B cell (primary cell): ENCODE results near the gene ZDHHC14. TPM values are rescaled to one million over a fixed set of nuclear protein-coding genes. Genes with fewer than 3 reads are reported as not detected.

ENCODE experiments used
- ATAC-seq: fragments of 200-7000 bp; cut with Tn5 transposase; one replicate; pipeline ENCODE4 v1.10.0; 2021; ENCODE audit warnings: low read depth, mild to moderate bottlenecking, moderate number of reproducible peaks, moderate library complexity
- CTCF ChIA-PET: fragments of 350-600 bp; sonication (Branson Sonifier 250); formaldehyde crosslinking; loops from one replicate; lab custom pipeline; 2021; ENCODE audit warnings: antibody characterized with exemption, inconsistent platforms; lab: Charles Lee
- POLR2A ChIA-PET: fragments of 350-600 bp; sonication (Branson Sonifier 250); formaldehyde crosslinking; loops from one replicate; lab custom pipeline; 2021; ENCODE audit warnings: antibody characterized with exemption; lab: Charles Lee
- DNase-seq: peaks from one replicate; pipeline ENCODE4 v3.0.0; 2013
- H2AFZ ChIP-seq: 2 replicates; pipeline ENCODE4 v1.6.1; 2012; ENCODE audit warnings: mild to moderate bottlenecking, low read depth, low read length; ENCODE audit not compliant: insufficient read depth, poor library complexity, severe bottlenecking
- H3K27ac ChIP-seq, 2 donors: 1 replicate in 1 of 2; 2 replicates in 1 of 2; pipeline ENCODE4 v1.5.1; 2012 to 2013; ENCODE audit warnings: low read length in 2 of 2, mild to moderate bottlenecking in 2 of 2, moderate library complexity in 1 of 2
- H3K27me3 ChIP-seq, 4 experiments: fragments of 200-600 bp in 1 of 4; sonication (generic) in 1 of 4; replicated peaks in 1 of 4; 1 replicate in 2 of 4; 2 replicates in 2 of 4; pipeline versions ENCODE4 v1.6.1 to v1.7.0; 2013 to 2016; ENCODE audit warnings: low read length in 3 of 4, mild to moderate bottlenecking in 2 of 4, mixed read lengths in 1 of 4, moderate library complexity in 1 of 4; ENCODE audit not compliant: insufficient read depth in 4 of 4, control insufficient read depth in 3 of 4; ENCODE audit errors: control extremely low read depth in 1 of 4
- H3K36me3 ChIP-seq, 2 experiments: replicated peaks in 1 of 2; 1 replicate in 1 of 2; 2 replicates in 1 of 2; pipeline versions ENCODE4 v1.6.1 to v1.7.1; 2013; ENCODE audit warnings: low read length in 1 of 2; ENCODE audit not compliant: insufficient read depth in 2 of 2, control insufficient read depth in 1 of 2; ENCODE audit errors: control extremely low read depth in 1 of 2, extremely low read depth in 1 of 2
- H3K4me1 ChIP-seq, 2 donors: fragments of 200-600 bp in 1 of 2; sonication (generic) in 1 of 2; 1 replicate in 1 of 2; 2 replicates in 1 of 2; pipeline versions ENCODE4 v1.5.1 to v1.6.1; 2013 to 2017; ENCODE audit warnings: low read length in 2 of 2; ENCODE audit not compliant: control insufficient read depth in 2 of 2, insufficient read depth in 2 of 2
- H3K4me2 ChIP-seq: replicated peaks from 2 replicates; pipeline ENCODE3; 2012; ENCODE audit warnings: mild to moderate bottlenecking, low read depth, low read length; ENCODE audit not compliant: poor library complexity, severe bottlenecking
- H3K4me3 ChIP-seq, 5 experiments: fragments of 200-600 bp in 1 of 5; sonication (generic) in 1 of 5; 1 replicate in 3 of 5; 2 replicates in 2 of 5; pipeline versions ENCODE4 v1.5.1 to v1.7.0; 2011 to 2016; ENCODE audit warnings: low read length in 4 of 5, mild to moderate bottlenecking in 4 of 5, low read depth in 2 of 5, control low read depth in 1 of 5, moderate library complexity in 1 of 5; ENCODE audit not compliant: insufficient read depth in 1 of 5; ENCODE audit errors: control extremely low read depth in 1 of 5, extremely low read depth in 1 of 5
- H3K79me2 ChIP-seq: fragments of 200-600 bp; sonication (generic); one replicate; pipeline ENCODE4 v1.6.0; 2016; ENCODE audit warnings: low read length; ENCODE audit not compliant: control insufficient read depth, insufficient read depth
- H3K9ac ChIP-seq: fragments of 200-600 bp; sonication (generic); 2 replicates; pipeline ENCODE4 v1.6.1; 2017; ENCODE audit warnings: mild to moderate bottlenecking, low read length, moderate library complexity
- H3K9me3 ChIP-seq, 3 donors: one replicate each; pipeline versions ENCODE4 v1.6.1 to v1.7.1; 2013; ENCODE audit warnings: low read length in 2 of 3; ENCODE audit not compliant: control insufficient read depth in 2 of 3, insufficient read depth in 1 of 3; ENCODE audit errors: control extremely low read depth in 1 of 3
- H4K20me1 ChIP-seq: 2 replicates; pipeline ENCODE4 v1.6.0; 2012; ENCODE audit warnings: mild to moderate bottlenecking, low read length; ENCODE audit not compliant: insufficient read depth, control insufficient read depth, poor library complexity, severe bottlenecking
- H3K27ac Mint-ChIP-seq: one replicate; pipeline ENCODE4 v1.8.0; 2021; ENCODE audit warnings: mixed read lengths
- H3K27me3 Mint-ChIP-seq: one replicate; pipeline ENCODE4 v1.8.0; 2021; ENCODE audit warnings: mixed read lengths
- H3K4me1 Mint-ChIP-seq: one replicate; pipeline ENCODE4 v1.8.0; 2021; ENCODE audit warnings: mixed read lengths
- H3K4me3 Mint-ChIP-seq: one replicate; pipeline ENCODE4 v1.8.0; 2021; ENCODE audit warnings: mixed read lengths
- H3K9me3 Mint-ChIP-seq: one replicate; pipeline ENCODE4 v1.8.0; 2022; ENCODE audit warnings: mixed read lengths; ENCODE audit not compliant: insufficient read depth
- EZH2 ChIP-seq: IDR thresholded peaks from 2 replicates; pipeline ENCODE4 v1.6.1; 2012; ENCODE audit warnings: borderline replicate concordance, low read depth, mild to moderate bottlenecking, moderate library complexity, low read length; ENCODE audit not compliant: insufficient read depth, poor library complexity, severe bottlenecking
- WGBS: methylation state at CpG from one replicate; pipeline ENCODE4 v1.1.5; 2013; ENCODE audit warnings: missing lambda C conversion rate; ENCODE audit not compliant: insufficient coverage; 5-methylcytosine and 5-hydroxymethylcytosine counted together
- intact Hi-C: fragments of 100-400 bp; cut with micrococcal nuclease; formaldehyde crosslinking; loops from one replicate; pipeline ENCODE4 v1.10.0; 2022
- polyA plus RNA-seq: library from polyadenylated mRNA; depleted of rRNA; stranded (reverse); fragments of >200 nt; gene quantifications from 2 replicates; pipeline ENCODE4 v1.2.3, GENCODE V29; 2012
- total RNA-seq, 2 donors: library from RNA; stranded (reverse); fragments of 120-200 nt in 1 of 2; gene quantifications; 1 replicate in 1 of 2; 2 replicates in 1 of 2; pipeline versions ENCODE4 v1.2.3 to v1.2.4, GENCODE V29; 2013 to 2022
- TF ChIP-seq, protein P1 (sequence below): fragments of 200-600 bp; IDR thresholded peaks from one replicate; pipeline ENCODE4 v1.8.0; 2022; ENCODE audit warnings: antibody characterized with exemption, mild to moderate bottlenecking

ZDHHC14 gene
- total and polyA plus RNA-seq, 2 donors (not counting 1 experiment from before 2014, with no cell fraction given), result 8.8 to 50.4 TPM

DNA sequence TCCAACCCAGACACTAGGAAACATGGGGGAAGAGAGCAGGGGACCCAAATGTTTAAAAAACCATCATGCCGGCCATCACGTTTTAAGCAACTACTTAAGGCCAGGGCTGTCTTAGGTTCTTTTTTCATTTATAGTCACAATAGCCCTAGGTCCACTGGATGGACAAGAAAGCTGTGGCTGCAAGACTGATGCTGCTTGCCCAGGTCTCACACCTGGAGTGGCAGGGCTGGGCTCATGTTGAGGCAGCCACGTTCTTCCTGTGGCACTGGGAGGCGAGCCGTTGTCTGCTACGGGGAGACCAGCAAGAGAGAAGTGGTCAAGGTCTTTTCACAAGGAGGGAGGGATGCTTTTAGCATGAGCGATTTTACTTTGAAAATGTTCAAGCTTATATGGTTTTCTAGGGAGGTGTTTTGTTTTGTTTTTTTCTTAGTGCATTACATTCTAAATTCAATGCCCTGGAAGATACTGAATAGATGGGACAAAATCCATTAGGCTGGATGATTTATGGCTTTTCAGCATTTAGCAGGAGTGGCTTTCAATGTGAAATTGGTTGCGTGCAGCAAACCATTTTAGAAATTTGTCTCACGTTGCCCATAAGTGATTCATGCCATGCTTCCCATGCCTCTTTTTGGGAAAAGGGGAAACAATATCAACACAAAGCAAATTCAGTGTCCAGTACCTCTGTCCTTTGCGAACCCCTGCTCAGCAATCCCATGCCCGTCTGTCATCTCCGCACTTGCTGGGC, 335.4 kb downstream of the ZDHHC14 start:
- ATAC-seq (no peak), DNase-seq (no peak)
- Histone ChIP-seq H3K36me3 (no peaks in the 10 kb centered on the region), H4K20me1 (no peaks in the 10 kb centered on the region), H3K4me1 (no peaks in the 10 kb centered on the region), H2AFZ (no peak overlapping the region), H3K4me2 (no peak overlapping the region), H3K27me3 (peaks cover 0 to 14% (median 0%) of the 10 kb centered on the region in 4 experiments), H3K27ac (no peak overlapping the region), H3K9me3 (no peaks in the 10 kb centered on the region), H3K79me2 (no peaks in the 10 kb centered on the region), H3K4me3 (no peak overlapping the region), H3K9ac (no peak overlapping the region)
- ChIA-PET CTCF (no interaction called here), POLR2A (no interaction called here)
- Mint-ChIP-seq H3K9me3 (no peaks in the 10 kb centered on the region), H3K27ac (no peak overlapping the region), H3K27me3 (peaks cover 19% of the 10 kb centered on the region), H3K4me3 (no peak overlapping the region), H3K4me1 (no peaks in the 10 kb centered on the region)
- TF ChIP-seq, protein P1, sequence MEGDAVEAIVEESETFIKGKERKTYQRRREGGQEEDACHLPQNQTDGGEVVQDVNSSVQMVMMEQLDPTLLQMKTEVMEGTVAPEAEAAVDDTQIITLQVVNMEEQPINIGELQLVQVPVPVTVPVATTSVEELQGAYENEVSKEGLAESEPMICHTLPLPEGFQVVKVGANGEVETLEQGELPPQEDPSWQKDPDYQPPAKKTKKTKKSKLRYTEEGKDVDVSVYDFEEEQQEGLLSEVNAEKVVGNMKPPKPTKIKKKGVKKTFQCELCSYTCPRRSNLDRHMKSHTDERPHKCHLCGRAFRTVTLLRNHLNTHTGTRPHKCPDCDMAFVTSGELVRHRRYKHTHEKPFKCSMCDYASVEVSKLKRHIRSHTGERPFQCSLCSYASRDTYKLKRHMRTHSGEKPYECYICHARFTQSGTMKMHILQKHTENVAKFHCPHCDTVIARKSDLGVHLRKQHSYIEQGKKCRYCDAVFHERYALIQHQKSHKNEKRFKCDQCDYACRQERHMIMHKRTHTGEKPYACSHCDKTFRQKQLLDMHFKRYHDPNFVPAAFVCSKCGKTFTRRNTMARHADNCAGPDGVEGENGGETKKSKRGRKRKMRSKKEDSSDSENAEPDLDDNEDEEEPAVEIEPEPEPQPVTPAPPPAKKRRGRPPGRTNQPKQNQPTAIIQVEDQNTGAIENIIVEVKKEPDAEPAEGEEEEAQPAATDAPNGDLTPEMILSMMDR, result no peak
- no peak for TF ChIP-seq EZH2
- intact Hi-C loops, result no loop called here
- WGBS, result 75% methylated on average over 8 of the region's 12 CpGs

- Histone ChIP-seq H3K27ac (no peak overlapping the region), H3K27me3 (peaks cover 0 to 14% (median 0%) of the 10 kb centered on the region in 4 experiments), H4K20me1 (no peaks in the 10 kb centered on the region), H2AFZ (no peak overlapping the region), H3K9ac (no peak overlapping the region), H3K36me3 (no peaks in the 10 kb centered on the region), H3K4me3 (no peak overlapping the region), H3K9me3 (no peaks in the 10 kb centered on the region), H3K79me2 (no peaks in the 10 kb centered on the region), H3K4me1 (no peaks in the 10 kb centered on the region), H3K4me2 (no peak overlapping the region)
- H3K9me3 Mint-ChIP-seq, result no peaks in the 10 kb centered on the region
- no peak overlapping the region for H3K4me3 Mint-ChIP-seq
- intact Hi-C loops, result no loop called here
- H3K27me3 Mint-ChIP-seq, result peaks cover 25% of the 10 kb centered on the region
- WGBS, result 90% methylated on average over 7 of the region's 7 CpGs
- no peaks in the 10 kb centered on the region for H3K4me1 Mint-ChIP-seq
- TF ChIP-seq, protein P1, result no peak
- TF ChIP-seq EZH2, result no peak
- ChIA-PET POLR2A (no interaction called here), CTCF (interaction anchor here (0.6 kb wide), 1 partner anchor 39 kb away, joined by 3 read pairs; no protein-coding TSS in a partner anchor)
- DNase-seq (no peak), ATAC-seq (no peak)
- H3K27ac Mint-ChIP-seq, result no peak overlapping the region
Measured at GRCh38 chr6:157717340-157717748, 336.4 kb downstream of the ZDHHC14 start.
